ENCODE data around the gene OR1Q1.
"Not testable (repeated sequence)": the region's sequence is repeated elsewhere in the genome, so short reads cannot be mapped to it uniquely, and the experiment has no call there.

GRCh38 chr9:122583284-122583683 lies 31.3 kb upstream of the OR1Q1 start, which contains the start of gene OR1L8:
- TF ChIP-seq CTCF (optimal IDR thresholded peaks at IDR 0.05 in 1 of 3, IDR thresholded peaks at IDR 0.05 in 1 of 3, conservative IDR thresholded peaks at IDR 0.05 in 1 of 3; ENCODE audit: extremely low read depth in 1 of 3, insufficient read depth in 2 of 3, low read length in 3 of 3); EZH2 (IDR thresholded peaks at IDR 0.05; ENCODE audit: low read length): not testable (repeated sequence)

All from keratinocyte (primary cell).